Ovary (tissue), 9 donors: ENCODE results near the gene FARP2. TPM values are rescaled to one million over a fixed set of nuclear protein-coding genes. Genes with fewer than 3 reads are reported as not detected.
"Not testable (repeated sequence)": the region's sequence is repeated elsewhere in the genome, so short reads cannot be mapped to it uniquely, and the experiment has no call there.

Experiments
- DNase-seq, 5 donors: peaks; one replicate each; pipeline ENCODE4 v3.0.0-alpha.2; 2019 to 2020
- H3K27ac ChIP-seq, 2 donors: fragments of 200-600 bp; one replicate each; pipeline versions ENCODE4 v1.5.1 to v1.8.0; 2019 to 2022
- H3K27me3 ChIP-seq: fragments of 200-600 bp; one replicate; pipeline ENCODE4 v1.8.0; 2022
- H3K36me3 ChIP-seq: fragments of 200-600 bp; sonication (generic); one replicate; pipeline ENCODE4 v1.5.1; 2019
- H3K4me1 ChIP-seq: one replicate; pipeline ENCODE4 v1.8.1; 2013; ENCODE audit warnings: mild to moderate bottlenecking, moderate library complexity; ENCODE audit not compliant: insufficient read depth
- H3K4me3 ChIP-seq: fragments of 200-600 bp; sonication (generic); one replicate; pipeline ENCODE4 v1.5.1; 2017
- H3K9me3 ChIP-seq, 2 donors: fragments of 200-600 bp in 1 of 2; sonication (generic) in 1 of 2; one replicate each; pipeline versions ENCODE4 v1.5.1 to v1.8.1; 2013 to 2019; ENCODE audit warnings: mild to moderate bottlenecking in 1 of 2, moderate library complexity in 1 of 2
- CTCF ChIP-seq, 3 donors: fragments of 450-650 bp in 2 of 3; fragments of 200-600 bp in 1 of 3; IDR thresholded peaks; one replicate each; pipeline versions ENCODE4 v1.5.1 to v1.8.0; 2016 to 2022; ENCODE audit warnings: antibody characterized with exemption in 3 of 3, mild to moderate bottlenecking in 1 of 3
- EP300 ChIP-seq: sonication (generic); formaldehyde crosslinking; IDR thresholded peaks from one replicate; pipeline ENCODE4 v1.6.1; 2017; ENCODE audit warnings: antibody characterized with exemption
- POLR2A ChIP-seq: fragments of 450-650 bp; IDR thresholded peaks from one replicate; pipeline ENCODE4 v1.6.1; 2017; ENCODE audit warnings: antibody characterized with exemption, mild to moderate bottlenecking, moderate library complexity
- WGBS, 3 donors: extraction: QIAGEN DNeasy Blood & Tissue Kit in 1 of 3; methylation state at CpG; one replicate each; pipeline versions ENCODE4 v1.1.5 to v1.1.7; 2013 to 2017; 5-methylcytosine and 5-hydroxymethylcytosine counted together
- intact Hi-C, 4 donors: fragments of 100-400 bp; cut with DNase I; formaldehyde crosslinking; loops; one replicate each; pipeline versions ENCODE4 v1.11.0 to v1.15.1; 2022 to 2023
- polyA plus RNA-seq, 2 donors: library from polyadenylated mRNA; stranded (reverse); fragments of 200-250 nt in 1 of 2; fragments of 350-450 nt in 1 of 2; fragmentation: Illumina TruSeq in 1 of 2; extraction: RNeasy Lipid Tissue Mini Kit (QIAGEN cat#74804) in 1 of 2; gene quantifications; one replicate each; pipeline ENCODE4 v1.2.3, GENCODE V29; 2013 to 2014
- total RNA-seq, 7 donors: library from RNA; depleted of rRNA in 2 of 7; stranded (reverse); fragments of >200 nt in 2 of 7; fragmentation: NEBNext Ultra II Directional in 3 of 7; extraction: Animal tissue kit (Norgen Biotek cat#: 25700) in 3 of 7; gene quantifications; one replicate each; pipeline versions ENCODE4 v1.1.0 to v1.2.4, GENCODE V29; 2016 to 2023
- donor health status: DM: no; HTN: no; CAD: no; lungs with moderate emphysema.
- donor health status: DM: no; HTN: no; CAD: no.
- donor health status: Bipolar disorder and iron deficiency.
- donor health status: DM: yes; HTN: yes; CAD: no.
- donor health status: DM: no; HTN: no; CAD: no.
- donor health status: DM: yes; HTN: yes; CAD: no.

FARP2 gene
- total and polyA plus RNA-seq, 9 donors, result 13.5 to 62.1 (median 39.5) TPM

- peaks cover 11% of the 10 kb centered on the region for H3K4me1 ChIP-seq
- H3K27ac ChIP-seq, result no peak overlapping the region
- H3K36me3 ChIP-seq, result no peaks in the 10 kb centered on the region
- DNase-seq, result no peak
- no peak overlapping the region for H3K4me3 ChIP-seq
- H3K27me3 ChIP-seq, result no peaks in the 10 kb centered on the region
- TF ChIP-seq POLR2A (no peak), CTCF (IDR thresholded peaks at IDR 0.05) (no peak), EP300 (no peak)
- no peaks in the 10 kb centered on the region for H3K9me3 ChIP-seq
- WGBS, 3 donors, result 91 to 95% (median 93%) methylated on average over 3 of the region's 3 CpGs
- intact Hi-C loops, result no loop called here
These were observed 17.4 kb downstream of the FARP2 start for GRCh38 chr2:241373446-241373845.

- DNase-seq, intact Hi-C loops, H3K4me3 ChIP-seq, H3K27ac ChIP-seq, H3K36me3 ChIP-seq, H3K9me3 ChIP-seq, H3K27me3 ChIP-seq: not testable (repeated sequence)
- H3K4me1 ChIP-seq, result peaks cover 13% of the 10 kb centered on the region
- WGBS, 3 donors, result 87 to 94% (median 94%) methylated on average over 6 of the region's 6 CpGs
These were observed 17.8 kb downstream of the FARP2 start for GRCh38 chr2:241373906-241374305.

GRCh38 chr2:241375300-241375699 is 19.2 kb downstream of the FARP2 start:
- Histone ChIP-seq H3K4me1 (peaks cover 19% of the 10 kb centered on the region), H3K4me3 (no peak overlapping the region), H3K27ac (no peak overlapping the region), H3K9me3 (no peaks in the 10 kb centered on the region), H3K36me3 (no peaks in the 10 kb centered on the region), H3K27me3 (no peaks in the 10 kb centered on the region)
- no peak for DNase-seq
- 63 to 82% (median 76%) methylated on average over 1 of the region's 1 CpG for WGBS, 3 donors
- TF ChIP-seq EP300 (no peak), CTCF (IDR thresholded peaks at IDR 0.05) (no peak), POLR2A (no peak)
- intact Hi-C loops, result no loop called here

- TF ChIP-seq POLR2A (no peak), EP300 (no peak), CTCF (IDR thresholded peaks at IDR 0.05) (no peak)
- WGBS, 3 donors, result 55 to 74% (median 61%) methylated on average over 2 of the region's 2 CpGs
- Histone ChIP-seq H3K27ac (no peak overlapping the region), H3K9me3 (no peaks in the 10 kb centered on the region), H3K4me3 (no peak overlapping the region), H3K27me3 (no peaks in the 10 kb centered on the region), H3K4me1 (peaks cover 22% of the 10 kb centered on the region), H3K36me3 (no peaks in the 10 kb centered on the region)
- intact Hi-C loops, result no loop called here
- no peak for DNase-seq
These were observed 20.7 kb downstream of the FARP2 start for GRCh38 chr2:241376808-241377207.

- 23 to 29% (median 24%) methylated on average over 2 of the region's 2 CpGs for WGBS, 3 donors
- TF ChIP-seq POLR2A, result no peak
- no peak for TF ChIP-seq EP300
- no peak for TF ChIP-seq CTCF (IDR thresholded peaks at IDR 0.05)
- DNase-seq, result no peak
- H3K9me3 ChIP-seq, result no peaks in the 10 kb centered on the region
- peak overlapping the region in 1 of 2 donors; percentile 22 for H3K27ac ChIP-seq
- H3K4me1 ChIP-seq, result peaks cover 15% of the 10 kb centered on the region
- no peaks in the 10 kb centered on the region for H3K27me3 ChIP-seq
- no peaks in the 10 kb centered on the region for H3K36me3 ChIP-seq
- intact Hi-C loops, result no loop called here
- no peak overlapping the region for H3K4me3 ChIP-seq
These were observed 22.7 kb downstream of the FARP2 start for GRCh38 chr2:241378816-241379215.
